GM10847 (cell line): ENCODE data around the gene PPP1R12B.

Experiments used
- POLR2A ChIP-seq: IDR thresholded peaks from 2 replicates; pipeline ENCODE4 v1.6.1; 2011; ENCODE audit not compliant: insufficient read length; ENCODE audit errors: extremely low read depth

Gene PPP1R12B

DNA sequence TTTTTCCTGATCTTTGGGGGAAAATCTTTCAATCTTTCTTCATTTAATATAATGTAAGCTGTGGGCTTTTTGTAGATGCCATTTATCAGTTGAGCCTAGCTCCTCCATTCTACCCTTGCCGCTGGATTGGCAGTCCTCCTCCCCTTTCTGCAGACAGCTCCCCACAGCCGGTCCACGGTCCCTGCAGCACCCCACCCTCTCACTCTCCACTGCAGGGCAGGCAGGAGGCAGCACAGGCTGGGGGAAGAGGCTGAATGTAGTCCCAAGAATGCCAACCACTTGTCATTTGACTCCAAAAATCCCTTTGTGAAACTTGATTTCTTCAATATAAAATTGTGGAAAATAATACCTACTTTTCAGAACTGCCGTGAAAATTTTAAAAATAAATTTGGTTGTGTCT, 265.1 kb downstream of the PPP1R12B start:
- no peak for TF ChIP-seq POLR2A

DNA sequence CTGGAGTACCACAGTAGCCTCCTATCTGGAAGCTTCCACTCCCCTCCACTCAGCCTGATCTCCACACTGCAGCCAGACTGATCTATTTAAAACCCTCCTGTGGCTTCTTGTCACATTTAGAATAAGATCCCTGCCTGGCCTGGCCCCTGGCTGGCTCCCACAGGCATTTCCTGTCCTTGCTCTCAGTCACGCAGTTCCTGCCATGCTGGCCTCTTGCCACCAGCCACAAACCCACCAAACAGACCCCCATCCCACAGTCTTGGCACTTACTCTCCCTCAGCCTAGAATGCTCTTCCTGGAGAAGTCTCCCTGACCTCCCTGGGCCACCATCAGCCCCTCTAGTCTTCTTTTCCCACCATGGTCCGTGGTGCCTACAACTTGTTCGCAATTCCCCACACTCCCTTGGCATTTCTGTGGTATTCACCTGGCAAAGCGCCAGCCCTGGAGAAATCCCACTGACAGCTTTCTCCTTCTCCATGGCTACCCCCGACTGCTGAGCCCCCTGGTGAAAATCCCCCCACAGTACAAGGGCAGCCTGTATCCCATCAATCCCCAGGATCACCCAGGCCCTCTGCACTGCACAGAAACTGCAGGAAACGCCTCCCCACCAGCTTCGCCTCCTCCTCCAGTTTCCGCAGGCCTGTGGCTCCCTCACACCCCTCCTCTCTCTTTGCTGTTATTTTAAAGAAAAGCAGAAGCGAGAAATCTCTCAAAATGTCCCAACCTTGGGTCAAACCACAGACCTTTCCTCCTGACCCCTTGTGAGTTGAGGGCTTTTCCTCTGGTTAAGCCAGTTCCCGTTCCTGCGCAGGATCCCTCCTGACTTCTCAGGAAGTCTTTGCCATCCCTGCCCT, 267.2 kb downstream of the PPP1R12B start:
- TF ChIP-seq POLR2A: no peak

DNA sequence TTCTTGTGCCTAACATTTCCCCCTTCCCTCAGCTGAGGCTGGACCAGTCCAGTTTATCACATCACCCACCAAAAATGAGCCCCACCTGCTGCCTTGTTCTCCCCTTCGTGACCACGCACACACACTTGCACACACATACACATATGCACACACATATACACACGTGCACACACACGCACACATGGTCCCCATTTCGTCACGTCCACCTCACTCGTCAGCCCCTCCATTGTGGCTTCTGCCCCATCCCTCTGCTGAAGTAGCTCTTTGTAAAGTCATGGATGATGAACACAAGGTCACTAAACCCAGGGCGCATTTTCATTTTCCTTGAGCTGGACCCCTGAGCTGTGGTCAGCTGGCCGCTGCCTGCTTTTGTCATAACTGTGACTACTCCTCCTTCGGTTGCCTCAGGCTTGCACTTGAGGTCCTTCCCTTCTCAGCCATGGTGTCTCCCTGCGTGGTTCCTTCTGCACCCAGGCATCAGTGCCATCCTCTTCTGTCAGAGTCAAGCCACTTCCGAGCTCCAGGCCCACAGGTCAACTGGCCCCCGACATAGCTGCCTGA, 267.9 kb downstream of the PPP1R12B start:
- TF ChIP-seq POLR2A: no peak

DNA sequence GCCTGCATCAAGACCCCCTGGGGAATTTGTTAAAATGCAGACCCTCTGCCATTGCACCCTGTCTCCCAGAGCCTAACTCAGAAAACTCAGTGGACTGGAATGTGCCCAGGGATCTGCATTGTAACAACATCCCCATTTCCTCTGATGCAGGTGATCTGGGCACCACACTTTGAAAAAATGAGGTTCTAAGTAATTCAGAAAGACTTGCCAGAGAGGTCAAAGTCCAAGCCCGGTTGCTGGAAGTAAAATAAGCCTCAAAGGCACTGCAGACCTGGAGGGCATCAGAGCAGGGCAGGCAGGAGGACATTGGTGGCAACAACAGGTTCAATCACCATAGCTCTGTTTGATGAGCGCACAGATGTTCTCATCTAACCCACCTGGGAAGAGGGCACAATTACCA, 271.0 kb downstream of the PPP1R12B start:
- TF ChIP-seq POLR2A: no peak

DNA sequence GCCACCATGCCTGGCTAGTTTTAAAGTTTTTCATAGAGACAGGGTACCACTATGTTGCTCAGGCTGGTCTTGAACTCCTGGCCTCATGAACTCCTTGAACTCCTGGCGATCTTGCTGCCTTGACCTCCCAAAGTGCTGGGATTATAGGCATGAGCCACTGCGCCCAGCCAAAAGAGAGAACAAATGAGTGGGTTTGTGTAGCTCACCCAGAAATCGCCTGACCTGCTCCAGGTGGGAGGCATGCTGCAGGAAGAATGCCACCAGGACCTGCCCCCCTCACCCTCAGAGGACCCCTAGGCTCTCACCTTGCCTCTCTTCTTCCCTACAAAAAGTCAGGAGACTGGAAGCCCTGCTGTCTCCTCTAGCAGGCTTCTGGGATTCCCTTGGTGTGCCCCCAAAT, 272.9 kb downstream of the PPP1R12B start:
- TF ChIP-seq POLR2A: no peak

DNA sequence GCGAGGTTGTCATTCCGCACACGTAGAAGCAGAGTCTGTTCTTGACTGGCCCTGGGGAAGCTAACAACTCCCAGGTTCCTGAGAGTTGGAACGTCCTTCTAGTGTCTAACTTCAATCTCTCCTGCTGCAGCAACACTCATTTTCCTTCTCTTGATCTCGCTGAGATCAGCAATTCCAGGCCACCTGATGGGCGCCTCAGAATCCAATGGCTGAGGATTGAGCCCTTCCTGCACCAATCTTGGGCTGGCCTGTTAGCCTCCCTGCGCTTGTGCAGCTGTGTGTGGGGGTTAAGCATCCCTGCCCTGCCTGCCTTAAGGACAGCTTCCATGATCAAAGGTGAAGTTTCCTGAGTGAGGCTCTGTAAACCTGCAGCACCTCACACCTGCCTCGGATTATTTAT, 273.9 kb downstream of the PPP1R12B start:
- no peak for TF ChIP-seq POLR2A

DNA sequence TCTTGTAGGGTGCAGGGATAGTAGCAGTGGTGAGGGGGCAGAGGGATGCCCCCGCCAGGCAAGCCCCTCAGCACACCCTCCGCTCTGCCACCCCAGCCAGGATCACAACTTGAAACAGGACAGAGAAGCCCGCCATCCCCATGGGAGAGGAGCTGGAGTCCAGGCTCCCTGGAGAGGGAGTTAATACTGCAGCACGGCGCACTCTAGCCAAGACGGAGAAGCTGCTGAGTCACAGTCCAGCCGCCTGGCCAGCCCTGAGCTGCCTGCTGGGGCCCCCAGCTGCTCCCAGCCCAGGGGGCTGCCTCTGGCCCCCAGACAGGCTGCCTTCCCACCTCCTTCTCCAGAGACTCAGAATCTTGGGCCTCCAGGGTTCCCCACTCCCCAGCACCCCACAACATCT, 274.6 kb downstream of the PPP1R12B start:
- TF ChIP-seq POLR2A: no peak

DNA sequence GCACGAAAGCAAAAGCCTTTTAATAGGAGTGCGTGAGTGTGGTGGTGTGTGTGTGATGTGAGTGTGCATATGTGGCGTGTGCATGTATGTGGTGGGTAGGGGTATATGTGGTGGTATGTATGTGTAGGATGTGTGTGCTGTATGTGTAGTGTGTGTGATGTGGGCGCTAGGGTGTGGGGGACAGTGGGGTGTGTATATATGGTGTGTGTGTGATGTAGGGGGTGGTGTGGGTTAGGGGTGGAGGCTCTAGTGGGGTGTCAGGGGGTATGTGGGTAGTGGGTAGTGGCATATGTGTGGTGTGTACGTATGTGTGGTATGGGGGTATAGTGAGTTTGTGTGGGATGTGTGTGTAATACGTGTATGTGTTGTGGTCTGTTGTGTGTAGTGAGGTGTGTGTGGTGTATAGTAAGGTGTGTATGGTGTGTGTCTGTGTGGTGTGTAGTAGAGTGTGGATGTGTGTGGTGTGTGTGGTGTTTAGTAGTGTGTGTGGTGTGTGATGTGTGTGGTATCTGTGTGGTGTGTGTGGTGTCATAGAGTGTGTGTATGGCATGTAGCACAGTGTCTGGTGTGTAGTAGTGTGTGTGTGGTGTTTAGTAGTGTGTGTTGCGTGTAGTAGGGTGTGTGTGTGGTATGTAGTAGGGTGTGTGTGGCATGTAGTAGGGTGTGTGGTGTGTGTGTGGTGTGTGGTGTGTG, 275.7 kb downstream of the PPP1R12B start:
- no peak for TF ChIP-seq POLR2A

DNA sequence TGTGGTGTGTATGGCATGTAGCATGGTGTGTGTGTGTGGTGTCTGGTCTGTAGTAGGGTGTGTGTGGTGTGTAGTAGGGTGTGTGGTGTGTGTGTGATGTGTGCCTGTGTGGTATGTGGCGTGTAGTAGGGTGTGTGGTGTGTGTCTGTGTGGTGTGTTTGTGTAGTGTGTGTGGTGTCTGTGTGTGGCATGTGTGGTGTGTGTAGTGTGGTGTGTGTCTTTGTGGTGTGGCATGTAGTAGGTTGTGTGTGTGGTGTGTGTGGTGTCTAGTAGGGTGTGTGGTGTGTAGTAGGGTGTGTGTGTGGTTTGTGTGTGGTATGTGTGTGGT, 276.2 kb downstream of the PPP1R12B start:
- TF ChIP-seq POLR2A: no peak

DNA sequence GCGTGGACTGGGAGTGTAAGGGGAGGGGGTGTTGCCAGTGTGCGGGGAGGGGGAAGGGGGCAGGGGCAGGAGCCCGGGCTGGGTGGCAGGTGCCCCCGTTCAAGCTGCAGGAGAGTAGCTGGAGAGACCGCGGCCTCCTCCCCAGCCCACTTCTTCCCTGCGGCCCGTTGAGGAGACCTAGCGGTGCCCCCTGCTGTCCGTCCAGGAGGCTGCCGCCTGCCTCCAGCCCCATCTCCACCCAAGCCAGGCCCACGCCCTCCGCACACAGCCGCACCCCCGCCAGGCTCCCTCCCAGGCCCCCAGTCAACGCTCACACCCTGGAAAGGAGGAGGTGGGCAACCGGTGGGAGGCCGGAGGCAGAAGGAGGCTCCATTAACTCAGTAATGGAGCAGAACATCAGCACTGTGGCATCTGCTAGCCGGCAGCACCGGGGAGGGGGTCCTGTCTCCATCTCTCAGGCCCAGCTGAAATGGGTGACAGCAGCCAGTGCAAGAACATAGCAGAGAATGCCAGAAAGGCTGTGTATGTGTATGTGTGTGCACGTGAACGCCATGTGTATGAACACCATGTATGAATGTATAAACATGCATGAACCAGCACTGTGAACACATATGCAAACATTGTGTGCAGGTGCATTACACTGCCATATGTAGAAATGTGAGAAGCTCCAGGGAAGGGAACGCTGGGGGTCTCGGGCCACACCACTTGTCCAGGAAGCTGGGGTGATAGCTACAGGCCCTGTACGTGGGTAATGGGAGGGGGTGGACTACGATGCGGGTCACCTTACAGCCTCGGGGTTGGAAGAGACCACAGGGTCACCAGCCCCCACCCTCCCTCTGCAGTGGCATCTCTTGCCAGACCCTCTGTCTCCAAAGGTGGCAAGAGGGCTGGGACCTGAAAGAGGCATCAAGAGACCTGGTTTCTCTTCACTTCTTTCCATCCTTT, 277.2 kb downstream of the PPP1R12B start:
- no peak for TF ChIP-seq POLR2A

DNA sequence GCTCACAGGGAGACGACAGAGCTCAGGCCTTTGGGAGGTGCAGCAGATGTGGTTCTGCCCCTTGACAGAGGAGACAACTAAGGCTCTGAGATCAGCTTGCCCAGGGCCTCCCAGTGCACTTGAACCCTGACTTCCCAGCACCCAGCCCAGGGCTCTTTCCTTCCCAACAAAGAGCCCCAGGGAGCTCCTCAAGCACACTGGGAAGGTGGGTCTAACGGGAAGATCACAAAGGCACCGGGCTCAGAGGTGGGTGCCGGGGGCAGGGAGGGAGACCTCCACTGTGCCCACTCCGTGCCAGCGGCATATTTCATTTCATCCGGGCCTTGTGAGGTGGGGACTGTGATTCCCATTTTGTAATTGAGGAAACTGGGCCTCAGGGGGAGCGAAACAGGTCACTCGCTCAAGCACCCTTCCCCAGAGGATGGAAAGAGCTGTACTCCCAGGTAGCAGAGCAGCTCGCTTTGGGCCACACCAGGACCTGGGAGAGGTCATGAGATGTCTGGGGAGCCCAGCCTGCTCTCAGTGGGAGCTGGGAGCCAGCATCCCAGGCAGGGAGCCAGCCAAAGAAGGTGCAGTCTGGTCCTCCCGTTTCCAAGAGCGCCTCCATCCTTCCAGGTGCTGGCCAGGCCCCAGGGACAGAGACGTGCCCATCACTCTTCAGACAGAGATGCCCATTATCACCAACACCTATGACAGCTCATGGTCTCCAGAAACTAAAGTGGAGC, 279.5 kb downstream of the PPP1R12B start:
- no peak for TF ChIP-seq POLR2A

DNA sequence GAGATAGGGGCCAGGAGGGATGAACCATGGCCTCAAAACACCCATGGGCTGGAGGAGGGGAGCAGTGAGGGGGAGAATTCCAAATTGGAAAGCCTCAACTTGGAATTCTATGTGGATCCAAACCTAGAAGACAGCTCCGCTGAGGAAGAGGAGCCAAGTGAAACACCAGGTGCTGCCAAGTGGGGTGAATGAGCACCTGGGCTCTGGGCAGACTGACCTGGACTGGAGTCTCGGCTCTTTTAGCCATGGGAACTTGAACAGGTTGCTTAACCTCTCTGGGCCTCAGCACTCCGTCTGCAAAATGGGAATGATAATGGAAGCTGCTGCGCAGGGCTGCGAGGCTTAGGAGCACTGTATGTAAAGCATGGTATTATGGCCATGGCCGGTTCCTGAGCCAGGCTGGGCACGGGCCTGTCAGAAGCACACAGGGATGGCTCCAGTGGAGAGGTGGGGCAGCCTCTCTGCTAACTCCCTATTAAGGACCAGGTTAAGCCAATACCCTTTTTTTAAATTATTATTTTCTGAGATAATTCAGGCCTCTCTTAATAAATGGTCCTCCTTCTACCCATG, 280.2 kb downstream of the PPP1R12B start:
- TF ChIP-seq POLR2A: no peak

DNA sequence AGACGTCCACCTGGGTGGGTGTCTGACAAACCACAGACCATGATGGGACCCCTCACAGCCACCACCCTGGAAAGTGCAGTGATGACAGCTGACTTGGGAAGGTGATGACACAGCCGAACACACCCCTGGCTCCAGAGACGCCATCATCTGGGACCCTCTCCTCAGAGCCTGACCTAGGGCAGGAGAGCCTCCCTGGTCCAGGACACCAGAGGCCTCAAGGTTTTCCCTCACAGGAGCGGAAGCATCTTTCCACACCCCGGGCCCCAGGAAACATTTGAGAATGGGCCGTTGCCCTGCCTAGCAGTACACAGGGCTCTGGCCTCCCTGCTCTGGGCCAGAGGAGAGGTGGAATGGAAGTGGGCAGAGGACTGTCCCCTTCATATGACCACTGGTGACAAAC, 282.0 kb downstream of the PPP1R12B start:
- no peak for TF ChIP-seq POLR2A
